Fibroblast of skin of right quadriceps (primary cell): ENCODE data around the gene FAM3C.
"Not testable (repeated sequence)": the region's sequence is repeated elsewhere in the genome, so short reads cannot be mapped to it uniquely, and the experiment has no call there.

Experiments
- DNase-seq: peaks from one replicate; pipeline ENCODE4 v3.0.0-alpha.2; 2013

Gene FAM3C

GRCh38 chr7:121329191-121330052 lies 66.7 kb downstream of the FAM3C start:
- no peak for DNase-seq

GRCh38 chr7:121328508-121329190 lies 67.5 kb downstream of the FAM3C start, which contains the start of gene WNT16:
Gene WNT16 (plus strand): TSS chr7:121329000. CDS start chr7:121329293, 293 bp downstream.
- peak; percentile 12 for DNase-seq

GRCh38 chr7:121327671-121328070 lies 68.4 kb downstream of the FAM3C start:
- DNase-seq, result no peak

- DNase-seq, result no peak
Measured at GRCh38 chr7:121323515-121324302, 72.4 kb downstream of the FAM3C start.

GRCh38 chr7:121322460-121322859 lies 73.6 kb downstream of the FAM3C start:
- DNase-seq, result no peak

- DNase-seq, result not testable (repeated sequence)
Measured at GRCh38 chr7:121315170-121315569, 80.9 kb downstream of the FAM3C start.

- peak; percentile 79 for DNase-seq
Measured at GRCh38 chr7:121313793-121314676, 82.1 kb downstream of the FAM3C start.

- DNase-seq, result no peak
Measured at GRCh38 chr7:121313220-121313792, 82.8 kb downstream of the FAM3C start.

- DNase-seq, result no peak
Measured at GRCh38 chr7:121307021-121307574, 89.0 kb downstream of the FAM3C start.

- DNase-seq, result no peak
Measured at GRCh38 chr7:121306565-121306964, 89.5 kb downstream of the FAM3C start.

GRCh38 chr7:121305109-121305508 lies 91.0 kb downstream of the FAM3C start:
- peak; percentile 52 for DNase-seq

- DNase-seq, result peak; percentile 57
Measured at GRCh38 chr7:121304102-121304658, 91.9 kb downstream of the FAM3C start.

GRCh38 chr7:121303422-121304101 lies 92.5 kb downstream of the FAM3C start:
- no peak for DNase-seq

GRCh38 chr7:121302214-121302745 lies 93.8 kb downstream of the FAM3C start:
- peak; percentile 70 for DNase-seq

GRCh38 chr7:121301446-121302213 lies 94.5 kb downstream of the FAM3C start:
- no peak for DNase-seq

- DNase-seq, result no peak
Measured at GRCh38 chr7:121300685-121301420, 95.3 kb downstream of the FAM3C start.
